Smooth muscle cell (in vitro differentiated cells): Measurements from ENCODE around the gene CAMK1G. TPM values are rescaled to one million over a fixed set of nuclear protein-coding genes. Genes with fewer than 3 reads are reported as not detected.

Experiments used
- DNase-seq: peaks from one replicate; lab custom pipeline; 2025; ENCODE audit not compliant: unreplicated experiment; lab: John Stamatoyannopoulos, UW
- H2AFZ ChIP-seq: fragments of 200-600 bp; sonication (generic); 2 replicates; pipeline ENCODE4 v1.6.0; 2016; ENCODE audit warnings: antibody characterized with exemption, low read depth, mild to moderate bottlenecking
- H3F3A ChIP-seq: fragments of 200-600 bp; sonication (generic); 2 replicates; pipeline ENCODE4 v1.6.0; 2017; ENCODE audit warnings: antibody characterized with exemption, low read depth
- H3K27ac ChIP-seq: fragments of 200-600 bp; sonication (generic); 2 replicates; pipeline ENCODE4 v1.5.1; 2016; ENCODE audit warnings: low read depth, mild to moderate bottlenecking
- H3K27me3 ChIP-seq: fragments of 200-600 bp; sonication (generic); 2 replicates; pipeline ENCODE4 v1.6.1; 2016; ENCODE audit warnings: low read depth, mild to moderate bottlenecking
- H3K36me3 ChIP-seq: fragments of 200-600 bp; sonication (generic); 2 replicates; pipeline ENCODE4 v1.5.1; 2016; ENCODE audit warnings: low read depth
- H3K4me1 ChIP-seq: fragments of 200-600 bp; sonication (generic); 2 replicates; pipeline ENCODE4 v1.5.1; 2016; ENCODE audit warnings: low read depth
- H3K4me2 ChIP-seq: fragments of 200-600 bp; sonication (generic); 2 replicates; pipeline ENCODE4 v1.6.0; 2016; ENCODE audit warnings: mild to moderate bottlenecking
- H3K4me3 ChIP-seq: fragments of 200-600 bp; sonication (generic); 2 replicates; pipeline ENCODE4 v1.5.1; 2016; ENCODE audit warnings: mild to moderate bottlenecking
- H3K79me2 ChIP-seq: fragments of 200-600 bp; sonication (generic); 2 replicates; pipeline ENCODE4 v1.6.0; 2016; ENCODE audit warnings: low read depth, mild to moderate bottlenecking
- H3K9ac ChIP-seq: fragments of 200-600 bp; sonication (generic); 2 replicates; pipeline ENCODE4 v1.6.0; 2016; ENCODE audit warnings: low read depth
- H3K9me3 ChIP-seq: fragments of 200-600 bp; sonication (generic); replicated peaks from 2 replicates; pipeline ENCODE4 v1.5.1; 2016; ENCODE audit warnings: low read depth
- H4K20me1 ChIP-seq: fragments of 200-600 bp; sonication (generic); 2 replicates; pipeline ENCODE4 v1.6.0; 2016; ENCODE audit warnings: low read depth
- CTCF ChIP-seq: fragments of 200-600 bp; sonication (generic); IDR thresholded peaks from 2 replicates; pipeline ENCODE4 v1.5.1; 2017; ENCODE audit warnings: borderline replicate concordance, mild to moderate bottlenecking, antibody characterized with exemption; ENCODE audit not compliant: insufficient read depth, poor library complexity, severe bottlenecking
- WGBS: methylation state at CpG from one replicate; pipeline ENCODE4 v1.1.7; 2016; ENCODE audit warnings: low lambda C conversion rate; 5-methylcytosine and 5-hydroxymethylcytosine counted together
- polyA plus RNA-seq: library from polyadenylated mRNA; unstranded; fragments of >200 nt; fragmentation: Nextera tagmentation; extraction: Ambion mirVana; gene quantifications from 2 replicates; pipeline ENCODE4 v1.2.1, GENCODE V29; 2016
- total RNA-seq: library from RNA; depleted of rRNA; stranded (reverse); fragments of >200 nt; gene quantifications from 2 replicates; pipeline ENCODE4 v1.2.3, GENCODE V29; 2014

The CAMK1G gene
- total and polyA plus RNA-seq, 2 experiments from 2014 or later = 0.13 TPM; not detected in 1

- WGBS = 39% methylated on average over 6 of the region's 6 CpGs
- Histone ChIP-seq H3K27me3 (no peaks in the 10 kb centered on the region), H3K9ac (peak overlapping the region; percentile 10), H3K9me3 (no peaks in the 10 kb centered on the region), H3K4me3 (no peak overlapping the region), H3K4me1 (peaks cover 11% of the 10 kb centered on the region), H3K27ac (peak overlapping the region; percentile 89), H3K4me2 (peak overlapping the region; percentile 70), H4K20me1 (peaks cover 16% of the 10 kb centered on the region), H3F3A (peaks cover 14% of the 10 kb centered on the region), H3K36me3 (no peaks in the 10 kb centered on the region), H3K79me2 (no peaks in the 10 kb centered on the region), H2AFZ (no peak overlapping the region)
- no peak for TF ChIP-seq CTCF
- DNase-seq = no peak
Observed at GRCh38 chr1:209648931-209649776, 65.6 kb downstream of the CAMK1G start.

- Histone ChIP-seq H4K20me1 (peaks cover 5% of the 10 kb centered on the region), H3K79me2 (no peaks in the 10 kb centered on the region), H3K36me3 (no peaks in the 10 kb centered on the region), H3K4me3 (peak overlapping the region; percentile 6), H3K4me2 (peak overlapping the region; percentile 42), H3K9me3 (no peaks in the 10 kb centered on the region), H3K27ac (peak overlapping the region; percentile 89), H2AFZ (no peak overlapping the region), H3K9ac (peak overlapping the region; percentile 21), H3K4me1 (peaks cover 11% of the 10 kb centered on the region), H3F3A (peaks cover 14% of the 10 kb centered on the region), H3K27me3 (no peaks in the 10 kb centered on the region)
- TF ChIP-seq CTCF = no peak
- no peak for DNase-seq
- WGBS = 48% methylated on average over 1 of the region's 1 CpG
Observed at GRCh38 chr1:209650454-209650853, 66.9 kb downstream of the CAMK1G start.

GRCh38 chr1:209651138-209651587 lies 67.6 kb downstream of the CAMK1G start:
- Histone ChIP-seq H3K27me3 (no peaks in the 10 kb centered on the region), H3K9me3 (no peaks in the 10 kb centered on the region), H3K9ac (peak overlapping the region; percentile 61), H3K79me2 (no peaks in the 10 kb centered on the region), H3K4me1 (peaks cover 11% of the 10 kb centered on the region), H3K27ac (peak overlapping the region; percentile 89), H3K4me2 (peak overlapping the region; percentile 42), H3K4me3 (peak overlapping the region; percentile 44), H3K36me3 (no peaks in the 10 kb centered on the region), H4K20me1 (peaks cover 5% of the 10 kb centered on the region), H3F3A (peaks cover 14% of the 10 kb centered on the region), H2AFZ (no peak overlapping the region)
- no peak for DNase-seq
- no peak for TF ChIP-seq CTCF
- 31% methylated on average over 5 of the region's 5 CpGs for WGBS
